SU-DHL-6 (cell line): Measurements from ENCODE around the gene MGRN1.

Source experiments
- CTCF ChIP-seq: fragments of 200-600 bp; sonication (generic); IDR thresholded peaks from one replicate; pipeline ENCODE4 v1.5.1; 2017; ENCODE audit warnings: antibody characterized with exemption, mild to moderate bottlenecking, low read length, moderate library complexity; ENCODE audit not compliant: insufficient read depth, poor library complexity, severe bottlenecking
- EZH2phosphoT487 ChIP-seq: fragments of 200-600 bp; sonication (generic), shearing (Covaris generic); conservative IDR thresholded peaks from 2 replicates; pipeline ENCODE4 v1.6.1; 2018; ENCODE audit warnings: mild to moderate bottlenecking, antibody characterized with exemption, low read length, moderate library complexity, mixed read lengths

- no peak for TF ChIP-seq CTCF
- no peak for TF ChIP-seq EZH2phosphoT487
Measured at GRCh38 chr16:4656221-4656620, 31.6 kb downstream of the MGRN1 start.
